Measurements from ENCODE around the gene PSIP1.
"Not testable (repeated sequence)": the region's sequence is repeated elsewhere in the genome, so short reads cannot be mapped to it uniquely, and the experiment has no call there.

Gene PSIP1

DNA sequence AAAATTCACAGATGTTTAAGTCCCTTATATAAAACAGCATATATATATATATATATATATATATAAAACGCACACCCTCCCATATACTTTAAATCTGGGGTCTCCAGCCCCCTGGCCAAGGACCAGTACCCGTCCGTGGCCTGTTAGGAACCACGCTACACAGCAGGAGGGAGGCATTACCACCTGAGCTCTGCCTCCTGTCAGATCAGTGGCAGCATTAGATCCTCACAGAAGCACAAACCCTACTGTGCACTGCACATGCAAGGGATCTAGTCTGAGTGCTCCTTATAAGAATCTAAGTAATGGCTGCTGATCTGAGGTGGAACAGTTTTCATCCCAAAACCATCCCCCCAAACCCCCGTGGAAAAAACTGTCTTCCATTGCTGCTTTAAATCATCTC, 9.0 kb downstream of the PSIP1 start:
- no peak for DNase-seq (ENCODE audit: low read depth)

DNA sequence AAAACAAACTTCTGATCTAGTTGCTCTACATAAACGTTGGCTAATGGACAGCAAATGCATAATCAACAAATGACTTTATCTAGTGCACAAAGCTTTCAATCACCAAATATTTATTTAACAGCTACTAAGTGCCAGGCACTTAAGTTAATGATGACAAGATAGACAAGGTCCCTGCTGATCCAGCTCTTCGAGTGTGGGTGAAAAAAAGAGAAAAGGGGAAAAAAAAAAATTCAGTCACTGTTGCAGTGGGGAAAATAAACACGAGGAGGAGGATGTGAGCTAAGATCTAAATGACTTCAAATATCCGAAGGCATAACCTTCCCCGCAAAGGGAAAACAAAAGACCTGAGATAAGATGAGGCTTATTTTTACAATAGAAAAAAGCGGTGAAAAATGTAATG, 9.6 kb downstream of the PSIP1 start:
- no peak for DNase-seq (ENCODE audit: low read depth)

DNA sequence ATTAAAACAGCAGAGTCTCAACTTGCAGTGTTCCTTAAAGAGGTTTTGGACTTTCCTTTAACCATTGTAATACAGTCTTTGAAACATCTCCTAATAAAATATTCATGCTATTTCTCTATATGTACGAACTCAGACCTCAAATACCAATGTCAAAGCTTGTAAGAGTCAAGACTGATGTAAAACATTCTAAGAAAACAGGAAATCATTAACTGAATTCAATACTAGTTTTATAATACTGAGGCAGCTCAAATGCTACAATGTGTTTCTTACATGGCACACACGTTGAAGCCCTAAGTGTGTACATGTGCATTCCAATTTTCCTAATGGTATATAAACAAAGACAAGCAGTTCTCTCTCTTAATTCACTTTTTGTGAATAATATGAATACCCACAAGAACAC, 11.6 kb downstream of the PSIP1 start:
- DNase-seq (ENCODE audit: low read depth): no peak

DNA sequence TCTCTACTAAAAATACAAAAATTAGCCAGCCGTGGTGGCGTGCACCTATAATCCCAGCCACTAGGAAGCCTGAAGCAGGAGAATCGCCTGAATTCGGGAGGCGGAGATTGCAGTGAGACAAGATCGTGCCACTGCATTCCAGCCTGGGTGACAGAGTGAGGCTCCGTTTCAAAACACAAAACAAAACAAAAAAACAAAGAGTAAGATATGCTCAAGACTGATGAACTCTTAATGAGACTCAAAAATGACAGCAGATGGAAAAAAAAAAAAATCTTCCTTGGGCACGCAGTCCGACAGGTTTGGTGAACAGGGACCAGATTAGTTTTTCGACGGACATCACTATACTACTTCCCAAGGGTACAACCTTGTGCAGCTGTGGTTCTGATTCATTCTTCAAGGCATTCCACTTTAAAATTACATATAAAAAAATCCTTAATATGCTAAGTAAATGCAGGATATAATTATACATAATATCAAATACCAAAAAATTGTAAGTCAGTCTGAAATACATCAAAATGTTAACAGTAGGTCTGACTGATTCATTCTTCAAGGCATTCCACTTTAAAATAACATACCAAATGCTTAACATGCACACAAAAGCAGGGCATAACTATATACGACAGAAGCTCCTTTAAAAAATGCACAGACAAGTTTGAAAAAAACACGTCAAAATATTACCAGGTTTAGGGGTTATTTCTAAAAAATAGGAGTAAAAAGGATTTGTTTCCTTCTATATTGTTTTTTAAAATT, 12.3 kb downstream of the PSIP1 start:
- no peak for DNase-seq (ENCODE audit: low read depth)

- DNase-seq (ENCODE audit: low read depth): no peak
Observed at GRCh38 chr9:15492485-15493150, 18.2 kb downstream of the PSIP1 start.

DNA sequence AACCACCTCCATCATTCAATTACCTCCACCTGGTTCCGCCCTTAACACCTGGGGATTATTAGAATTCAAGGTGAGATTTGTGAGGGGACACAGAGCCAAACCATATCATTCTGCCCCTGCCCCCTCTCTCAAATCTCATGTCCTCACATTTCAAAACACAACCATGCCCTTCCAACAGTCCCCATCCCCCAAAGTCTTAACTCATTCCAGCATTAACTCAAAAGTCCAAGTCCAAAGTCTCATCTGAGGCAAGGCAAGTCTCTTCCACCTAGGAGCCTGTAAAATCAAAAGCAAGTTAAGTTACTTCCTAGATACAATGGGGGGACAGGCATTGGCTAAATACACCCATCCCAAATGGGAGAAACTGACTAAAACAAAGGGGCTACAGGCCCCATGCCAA, 18.8 kb downstream of the PSIP1 start:
- no peak for DNase-seq (ENCODE audit: low read depth)

- peak; percentile 9 for DNase-seq (ENCODE audit: low read depth)
Observed at GRCh38 chr9:15485836-15486666, 24.7 kb downstream of the PSIP1 start.

GRCh38 chr9:15484802-15485201, 26.0 kb downstream of the PSIP1 start:
- no peak for DNase-seq (ENCODE audit: low read depth)

- DNase-seq (ENCODE audit: low read depth): peak; percentile 16
Observed at GRCh38 chr9:15482146-15482545, 28.6 kb downstream of the PSIP1 start.

GRCh38 chr9:15480028-15480427, 30.7 kb downstream of the PSIP1 start:
- no peak for DNase-seq (ENCODE audit: low read depth)

DNA sequence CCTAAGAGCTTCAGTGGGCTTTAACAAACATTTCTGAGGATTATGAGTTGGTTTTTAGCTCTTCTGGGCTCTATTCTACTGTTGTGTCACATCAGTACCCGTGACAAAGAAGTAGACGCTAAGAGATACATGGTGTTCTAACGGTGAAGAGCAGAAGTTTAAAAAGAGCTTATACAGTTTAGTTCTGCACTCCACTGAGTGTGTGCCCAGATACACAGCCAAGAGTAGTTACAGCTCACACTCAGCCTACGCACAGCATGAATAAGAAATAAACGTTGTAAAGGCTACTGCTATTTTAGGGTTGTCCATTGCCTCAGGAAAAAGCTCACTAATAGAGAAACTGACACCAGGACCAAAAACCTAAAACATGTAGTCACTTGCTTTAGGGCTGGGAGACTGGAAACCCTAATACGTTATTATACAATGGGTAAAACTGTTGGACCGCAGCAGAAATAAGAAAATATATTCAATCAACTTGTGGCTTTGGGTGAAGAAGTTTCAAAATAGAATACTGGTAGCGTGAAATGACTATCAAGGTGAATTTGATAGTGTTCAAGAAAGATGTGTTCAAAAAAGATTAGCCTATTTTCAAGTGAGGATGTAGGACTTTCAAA, 34.7 kb downstream of the PSIP1 start:
- no peak for DNase-seq (ENCODE audit: low read depth)

DNA sequence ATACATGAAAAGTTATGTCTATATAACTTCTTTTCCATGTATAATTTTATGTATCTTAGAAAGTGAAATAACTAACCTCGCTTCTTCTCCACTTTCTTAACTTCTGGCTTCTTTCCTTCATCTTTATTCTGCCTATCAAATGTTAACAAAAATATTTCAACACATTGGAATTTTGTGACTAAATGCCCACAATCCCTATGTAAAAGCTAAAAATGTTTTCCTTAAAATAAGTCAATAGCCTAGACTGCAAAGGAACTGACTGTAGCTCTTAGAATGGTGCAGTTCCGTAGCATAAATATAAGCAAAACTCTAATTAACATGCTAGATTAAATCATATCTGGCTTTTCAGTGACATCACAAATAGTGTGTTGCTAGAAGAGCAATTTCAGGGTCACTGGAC, 40.9 kb downstream of the PSIP1 start:
- no peak for DNase-seq (ENCODE audit: low read depth)

DNA sequence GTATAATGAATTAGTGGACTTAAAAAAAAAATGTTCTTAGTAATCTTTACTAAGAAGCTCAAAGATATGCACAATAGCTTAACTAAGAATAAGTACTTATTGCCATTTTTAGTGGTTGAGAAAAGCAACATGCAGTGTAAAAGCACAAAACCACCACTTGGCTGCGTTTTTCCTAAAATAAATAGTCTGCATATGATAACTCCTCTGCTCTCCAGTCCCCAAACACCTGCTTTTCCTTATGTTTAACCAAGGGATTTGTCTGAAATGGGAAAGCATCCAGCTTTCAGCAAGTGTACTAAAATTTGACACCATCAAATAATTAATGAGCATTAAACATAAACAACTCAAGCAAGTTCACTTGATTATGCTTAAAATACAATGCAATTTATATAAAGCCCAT, 41.4 kb downstream of the PSIP1 start:
- DNase-seq (ENCODE audit: low read depth): no peak

DNA sequence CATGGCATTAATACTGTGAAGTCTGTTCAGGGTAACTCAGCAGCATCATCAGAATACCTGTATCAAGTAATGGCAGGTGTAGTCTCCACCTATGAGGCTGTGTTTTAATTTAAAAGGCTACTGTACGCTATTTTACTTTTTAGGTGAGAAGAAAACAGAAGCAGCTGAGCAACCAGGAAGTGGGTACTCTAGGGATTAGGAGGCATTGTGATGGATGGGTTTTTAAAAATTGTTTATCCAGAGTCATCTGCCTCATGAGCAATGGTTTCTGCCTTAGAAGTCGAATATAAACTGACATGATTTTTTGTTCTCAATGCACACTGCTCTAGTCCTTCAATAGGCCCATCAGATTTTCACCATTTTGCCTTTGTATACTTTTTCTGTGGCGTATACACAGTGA, 42.6 kb downstream of the PSIP1 start:
- no peak for DNase-seq (ENCODE audit: low read depth)

GRCh38 chr9:15461601-15462000, 49.2 kb downstream of the PSIP1 start:
- no peak for DNase-seq (ENCODE audit: low read depth)

DNA sequence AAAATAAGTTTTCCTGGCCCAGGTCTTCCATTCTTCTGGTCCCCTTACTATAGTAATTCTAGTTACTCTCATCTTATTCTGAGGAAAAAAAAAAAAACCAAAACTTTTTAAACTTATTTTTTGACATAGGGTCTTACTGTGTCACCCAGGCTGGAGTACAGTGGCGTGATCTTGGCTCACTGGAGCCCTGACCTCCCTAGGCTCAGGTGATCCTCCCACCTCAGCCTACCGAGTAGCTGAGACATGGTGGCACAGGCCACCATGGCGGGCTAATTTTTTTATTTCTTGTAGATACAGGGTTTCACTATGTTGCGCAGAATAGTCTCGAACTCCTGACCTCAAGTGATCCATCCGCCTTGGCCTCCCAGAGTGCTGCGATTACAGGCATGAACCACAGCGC, 49.7 kb downstream of the PSIP1 start:
- DNase-seq (ENCODE audit: low read depth): no peak

DNA sequence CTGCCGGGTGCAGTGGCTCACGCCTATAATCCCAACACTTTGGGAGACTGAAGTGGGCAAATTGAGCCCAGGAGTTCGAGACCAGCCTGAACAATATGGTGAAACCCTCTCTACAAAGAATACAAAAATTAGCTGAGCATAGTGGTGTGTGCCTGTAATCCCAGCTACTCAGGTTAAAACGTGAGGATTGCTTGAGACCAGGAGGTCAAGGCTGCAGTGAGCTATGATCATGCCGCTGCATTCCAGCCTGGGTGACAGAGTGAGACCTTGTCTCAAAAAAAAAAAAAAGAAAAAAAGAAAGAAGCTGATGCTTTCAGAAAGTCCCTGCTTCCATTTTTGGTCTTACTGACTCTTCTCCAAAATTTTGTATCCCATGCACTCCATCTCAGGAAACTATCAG, 56.8 kb downstream of the PSIP1 start:
- DNase-seq (ENCODE audit: low read depth): no peak

DNA sequence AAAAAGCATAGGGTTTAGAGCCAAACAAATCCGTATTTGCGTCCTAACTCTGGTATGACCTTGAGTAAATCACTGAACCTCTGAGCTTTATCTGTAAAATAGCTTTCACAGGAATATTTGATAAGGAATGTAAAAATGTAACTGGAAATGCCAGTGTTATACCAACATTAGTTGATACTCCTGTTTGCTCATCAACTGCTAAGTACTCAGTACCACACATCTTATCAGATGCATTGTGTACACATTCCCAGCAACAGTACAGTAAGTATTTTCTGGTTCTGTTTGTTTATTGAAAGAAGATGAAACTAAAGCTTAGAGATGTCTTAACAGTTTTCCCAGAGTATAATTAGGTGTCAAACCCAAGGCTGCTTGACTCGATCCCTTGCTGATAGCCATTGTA, 66.6 kb downstream of the PSIP1 start:
- no peak for DNase-seq (ENCODE audit: low read depth)

DNA sequence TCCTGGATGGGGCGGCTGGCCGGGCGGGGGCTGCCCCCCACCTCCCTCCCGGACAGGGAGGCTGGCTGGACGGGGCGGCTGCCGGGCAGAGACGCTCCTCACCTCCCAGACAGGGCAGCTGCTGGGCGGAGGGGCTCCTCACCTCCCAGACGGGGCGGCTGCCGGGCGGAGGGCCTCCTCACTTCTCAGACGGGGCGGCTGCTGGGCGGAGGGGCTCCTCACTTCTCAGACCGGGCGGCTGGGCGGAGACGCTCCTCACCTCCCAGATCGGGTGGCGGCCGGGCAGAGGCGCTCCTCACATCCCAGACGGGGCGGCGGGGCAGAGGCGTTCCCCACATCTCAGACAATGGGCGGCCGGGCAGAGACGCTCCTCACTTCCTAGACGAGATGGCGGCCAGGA, 68.5 kb downstream of the PSIP1 start:
- DNase-seq (ENCODE audit: low read depth): not testable (repeated sequence)

DNA sequence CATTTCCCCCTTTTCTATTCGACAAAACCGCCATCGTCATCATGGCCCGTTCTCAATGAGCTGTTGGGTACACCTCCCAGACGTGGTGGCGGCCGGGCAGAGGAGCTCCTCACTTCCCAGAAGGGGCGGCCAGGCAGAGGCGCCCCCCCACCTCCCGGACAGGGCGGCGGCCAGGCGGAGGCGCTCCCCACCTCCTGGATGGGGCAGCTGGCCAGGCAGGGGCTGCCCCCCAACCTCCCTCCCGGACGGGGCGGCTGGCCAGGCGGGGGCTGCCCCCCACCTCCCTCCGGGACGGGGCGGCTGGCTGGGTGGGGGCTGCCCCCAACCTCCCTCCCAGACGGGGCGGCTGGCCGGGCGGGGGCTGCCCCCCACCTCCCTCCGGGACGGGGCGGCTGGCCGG, 68.9 kb downstream of the PSIP1 start:
- not testable (repeated sequence) for DNase-seq (ENCODE audit: low read depth)

GRCh38 chr9:15438891-15439290, 71.9 kb downstream of the PSIP1 start:
- DNase-seq (ENCODE audit: low read depth): no peak

GRCh38 chr9:15433661-15434060, 77.1 kb downstream of the PSIP1 start:
- DNase-seq (ENCODE audit: low read depth): no peak

- no peak for DNase-seq (ENCODE audit: low read depth)
Observed at GRCh38 chr9:15433191-15433590, 77.6 kb downstream of the PSIP1 start.
